Epithelial cell of esophagus (primary cell): ENCODE data around the gene DCUN1D2.

Experiments
- DNase-seq: peaks from one replicate; pipeline ENCODE4 v3.0.0; 2010; ENCODE audit warnings: low read depth
- H3K4me3 ChIP-seq: 2 replicates; pipeline ENCODE4 v1.5.1; 2011; ENCODE audit warnings: mild to moderate bottlenecking, low read length, control low read depth
- TF ChIP-seq, protein P1 (sequence below): IDR thresholded peaks from 2 replicates; pipeline ENCODE4 v1.5.1; 2011; ENCODE audit warnings: low read depth, mild to moderate bottlenecking, low read length, control low read depth, inconsistent platforms; ENCODE audit not compliant: insufficient read depth; ENCODE audit errors: missing control alignments

DCUN1D2 gene

DNA sequence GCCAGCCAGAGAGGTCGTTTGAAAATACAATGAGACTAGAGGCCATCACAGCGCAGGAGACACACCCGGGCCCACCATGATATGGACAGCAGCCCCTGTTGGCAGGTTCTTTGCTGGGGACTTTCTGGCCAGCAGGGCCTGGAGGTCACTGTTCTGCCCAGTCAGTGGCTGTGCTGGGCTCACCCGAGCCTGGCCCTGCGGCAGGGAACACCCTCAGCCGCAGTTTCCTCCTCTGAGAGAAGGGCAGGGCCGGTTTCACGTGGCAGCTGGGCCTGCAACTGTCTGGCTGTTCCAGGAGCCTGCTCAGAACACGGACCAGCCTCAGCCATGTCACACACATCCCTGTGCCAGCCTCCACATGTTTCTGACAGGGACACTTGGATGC, 76.6 kb downstream of the DCUN1D2 start:
- DNase-seq = no peak
- no peak overlapping the region for H3K4me3 ChIP-seq
- TF ChIP-seq, protein P1, sequence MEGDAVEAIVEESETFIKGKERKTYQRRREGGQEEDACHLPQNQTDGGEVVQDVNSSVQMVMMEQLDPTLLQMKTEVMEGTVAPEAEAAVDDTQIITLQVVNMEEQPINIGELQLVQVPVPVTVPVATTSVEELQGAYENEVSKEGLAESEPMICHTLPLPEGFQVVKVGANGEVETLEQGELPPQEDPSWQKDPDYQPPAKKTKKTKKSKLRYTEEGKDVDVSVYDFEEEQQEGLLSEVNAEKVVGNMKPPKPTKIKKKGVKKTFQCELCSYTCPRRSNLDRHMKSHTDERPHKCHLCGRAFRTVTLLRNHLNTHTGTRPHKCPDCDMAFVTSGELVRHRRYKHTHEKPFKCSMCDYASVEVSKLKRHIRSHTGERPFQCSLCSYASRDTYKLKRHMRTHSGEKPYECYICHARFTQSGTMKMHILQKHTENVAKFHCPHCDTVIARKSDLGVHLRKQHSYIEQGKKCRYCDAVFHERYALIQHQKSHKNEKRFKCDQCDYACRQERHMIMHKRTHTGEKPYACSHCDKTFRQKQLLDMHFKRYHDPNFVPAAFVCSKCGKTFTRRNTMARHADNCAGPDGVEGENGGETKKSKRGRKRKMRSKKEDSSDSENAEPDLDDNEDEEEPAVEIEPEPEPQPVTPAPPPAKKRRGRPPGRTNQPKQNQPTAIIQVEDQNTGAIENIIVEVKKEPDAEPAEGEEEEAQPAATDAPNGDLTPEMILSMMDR = no peak

DNA sequence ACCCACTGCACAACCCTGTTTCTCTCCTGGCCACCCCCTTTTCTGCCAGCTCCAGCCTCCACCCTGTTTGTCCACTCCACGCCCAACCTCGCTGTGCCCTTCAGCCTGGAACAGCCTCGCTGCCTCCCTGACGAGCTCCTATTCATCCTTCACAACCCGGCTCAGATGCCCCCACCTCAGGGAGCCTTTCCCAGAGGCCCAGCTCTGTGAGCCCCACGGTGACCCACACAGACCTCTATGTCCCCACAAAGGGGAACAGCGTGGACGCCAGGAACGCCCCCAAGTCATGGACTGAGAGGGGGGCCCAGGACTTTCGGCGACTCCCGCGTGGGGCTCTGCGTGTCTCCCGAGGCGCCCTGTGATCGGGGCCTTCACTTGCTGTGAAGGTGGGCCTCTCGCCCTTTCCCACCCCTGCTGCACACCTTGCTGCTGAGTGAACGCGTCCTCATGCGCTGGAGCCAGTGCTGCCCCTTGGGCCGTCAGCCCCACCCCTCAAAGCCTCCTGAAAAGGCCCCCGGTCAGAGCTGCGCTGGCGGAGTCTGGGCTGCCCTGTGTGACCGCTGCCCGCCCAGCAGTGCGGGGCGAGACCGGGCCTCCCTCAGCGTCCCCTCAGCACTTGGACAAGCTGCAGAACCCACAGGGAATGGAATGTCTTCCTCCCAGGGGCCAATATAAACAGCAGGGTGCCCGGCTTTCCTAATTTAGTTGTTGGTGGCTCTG, 77.2 kb downstream of the DCUN1D2 start:
- TF ChIP-seq, protein P1 = no peak
- H3K4me3 ChIP-seq = no peak overlapping the region
- no peak for DNase-seq

DNA sequence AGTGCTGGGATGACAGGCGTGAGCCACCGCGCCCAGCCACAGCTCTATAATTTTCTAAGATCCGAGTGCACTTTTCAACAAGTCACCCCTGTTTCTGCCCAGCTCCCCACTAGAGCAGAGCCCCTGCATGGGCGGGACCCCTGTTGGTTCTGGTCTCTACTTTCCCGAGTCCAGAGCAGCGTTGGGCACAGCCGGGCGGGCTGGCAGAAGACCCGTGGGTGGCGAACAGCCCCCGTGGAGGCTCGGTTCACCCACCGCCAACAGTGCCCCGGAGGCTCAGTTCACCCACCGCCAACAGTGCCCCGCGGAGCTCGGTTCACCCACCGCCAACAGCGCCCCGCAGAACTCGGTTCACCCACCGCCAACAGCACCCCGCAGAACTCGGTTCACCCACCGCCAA, 78.1 kb downstream of the DCUN1D2 start:
- H3K4me3 ChIP-seq = no peak overlapping the region
- no peak for DNase-seq
- TF ChIP-seq, protein P1 = no peak

DNA sequence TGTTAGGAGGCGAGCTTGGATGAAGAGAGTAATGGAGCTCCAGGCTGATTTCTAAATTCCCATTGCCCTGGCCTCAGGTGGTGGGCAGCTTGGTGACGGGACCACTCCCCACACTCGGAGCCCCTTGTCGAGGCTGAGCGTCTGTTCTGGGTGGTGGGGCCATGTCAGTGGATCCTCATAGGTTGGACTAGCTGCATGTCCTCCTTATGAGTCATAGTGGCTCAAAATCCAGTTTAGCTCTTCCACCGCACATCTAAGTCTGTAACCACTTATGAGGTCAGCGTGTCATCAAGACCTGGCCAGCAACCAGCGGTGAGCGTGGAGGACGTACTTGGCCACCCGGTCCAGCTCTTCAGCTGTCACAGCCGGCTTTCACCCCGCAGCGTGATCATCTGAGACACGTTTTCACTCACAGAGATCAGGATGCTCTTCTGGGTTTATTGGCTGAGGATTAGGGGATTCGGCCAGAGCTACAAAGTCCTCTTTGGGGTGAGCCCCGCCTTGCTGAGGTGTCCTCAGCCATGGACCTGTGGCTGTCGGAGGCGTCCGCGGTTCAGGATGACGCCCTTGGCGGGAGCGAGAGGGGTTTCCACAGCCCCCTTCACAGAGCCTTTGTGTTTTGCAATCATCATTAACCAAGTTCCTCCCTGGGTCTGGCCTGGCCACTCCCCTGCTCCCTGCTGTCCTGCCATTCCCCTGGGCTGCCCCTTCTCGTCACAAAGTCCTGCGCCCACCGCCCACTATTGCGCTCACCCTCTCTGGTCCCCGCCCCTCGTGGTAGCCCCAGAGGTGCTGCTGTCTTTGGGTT, 79.1 kb downstream of the DCUN1D2 start:
- no peak overlapping the region for H3K4me3 ChIP-seq
- TF ChIP-seq, protein P1 = no peak
- peak; percentile 19 for DNase-seq

DNA sequence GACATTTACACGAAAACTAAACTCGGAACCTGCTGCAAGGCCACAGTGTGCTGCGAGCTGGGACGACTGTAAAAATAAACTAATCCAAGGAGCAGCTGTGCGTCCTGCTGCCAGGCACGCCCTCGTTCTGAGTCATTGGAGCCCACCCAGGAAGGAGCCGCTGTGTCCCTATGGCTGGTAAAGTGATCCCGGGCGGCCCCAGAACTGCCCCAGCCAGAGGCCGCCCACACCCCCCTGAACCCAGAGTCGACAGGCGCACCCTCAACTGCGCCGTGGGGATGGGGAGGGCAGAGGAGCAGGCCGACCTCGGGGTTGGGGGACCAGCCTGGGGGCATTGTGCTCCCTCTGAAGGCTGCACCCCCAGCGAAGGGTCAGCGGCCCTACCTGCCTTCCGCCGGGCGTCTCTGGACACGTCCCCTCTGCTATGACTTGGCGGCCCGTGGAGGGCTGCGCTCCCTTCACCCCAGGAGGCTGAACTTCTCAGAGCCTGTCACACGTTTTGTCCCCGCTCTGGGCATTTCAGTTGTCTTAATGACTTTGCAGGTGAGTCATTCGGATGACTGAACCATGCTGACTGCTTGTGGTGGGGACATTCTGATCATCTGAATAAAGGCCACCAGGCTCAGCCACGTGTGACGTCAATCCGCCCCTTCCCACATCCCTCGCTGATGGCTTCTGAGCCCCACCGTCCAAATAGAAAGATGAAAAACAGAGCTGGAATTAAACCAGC, 79.9 kb downstream of the DCUN1D2 start:
- peak; percentile 13 for DNase-seq
- H3K4me3 ChIP-seq = no peak overlapping the region
- TF ChIP-seq, protein P1 = no peak

DNA sequence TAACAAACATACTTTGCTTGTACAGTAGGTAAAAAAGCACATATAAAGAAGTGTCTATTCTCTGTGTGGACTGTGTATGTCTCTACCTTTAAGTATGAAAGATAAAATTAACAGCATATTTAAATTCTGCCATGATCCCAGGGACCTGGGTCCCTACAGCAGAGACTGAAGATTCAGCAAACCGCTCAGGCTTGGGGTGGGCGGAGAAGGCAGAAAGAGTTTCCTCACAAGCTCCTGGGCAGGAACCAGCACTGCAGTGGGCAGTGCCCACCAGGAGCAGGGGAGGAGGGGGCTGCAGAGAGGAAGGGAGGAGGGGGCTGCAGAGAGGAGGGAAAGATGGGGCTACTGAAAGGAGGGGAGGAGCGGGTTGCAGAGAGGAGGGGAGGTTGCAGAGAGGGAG, 81.9 kb downstream of the DCUN1D2 start:
- DNase-seq = no peak
- TF ChIP-seq, protein P1 = no peak

More for the DNA sequence above, 81.9 kb downstream of the DCUN1D2 start:
- no peak overlapping the region for H3K4me3 ChIP-seq
